Smooth muscle cell of the pulmonary artery (primary cell): ENCODE data around the gene PSMD11. TPM values are rescaled to one million over a fixed set of nuclear protein-coding genes. Genes with fewer than 3 reads are reported as not detected.

Source experiments
- total RNA-seq: library from RNA; depleted of rRNA; stranded (reverse); fragments of >200 nt; gene quantifications from 2 replicates; pipeline ENCODE4 v1.2.3, GENCODE V29; 2014

PSMD11 gene
- 86.8 and 95.4 TPM in 2 replicates for total RNA-seq

DNA sequence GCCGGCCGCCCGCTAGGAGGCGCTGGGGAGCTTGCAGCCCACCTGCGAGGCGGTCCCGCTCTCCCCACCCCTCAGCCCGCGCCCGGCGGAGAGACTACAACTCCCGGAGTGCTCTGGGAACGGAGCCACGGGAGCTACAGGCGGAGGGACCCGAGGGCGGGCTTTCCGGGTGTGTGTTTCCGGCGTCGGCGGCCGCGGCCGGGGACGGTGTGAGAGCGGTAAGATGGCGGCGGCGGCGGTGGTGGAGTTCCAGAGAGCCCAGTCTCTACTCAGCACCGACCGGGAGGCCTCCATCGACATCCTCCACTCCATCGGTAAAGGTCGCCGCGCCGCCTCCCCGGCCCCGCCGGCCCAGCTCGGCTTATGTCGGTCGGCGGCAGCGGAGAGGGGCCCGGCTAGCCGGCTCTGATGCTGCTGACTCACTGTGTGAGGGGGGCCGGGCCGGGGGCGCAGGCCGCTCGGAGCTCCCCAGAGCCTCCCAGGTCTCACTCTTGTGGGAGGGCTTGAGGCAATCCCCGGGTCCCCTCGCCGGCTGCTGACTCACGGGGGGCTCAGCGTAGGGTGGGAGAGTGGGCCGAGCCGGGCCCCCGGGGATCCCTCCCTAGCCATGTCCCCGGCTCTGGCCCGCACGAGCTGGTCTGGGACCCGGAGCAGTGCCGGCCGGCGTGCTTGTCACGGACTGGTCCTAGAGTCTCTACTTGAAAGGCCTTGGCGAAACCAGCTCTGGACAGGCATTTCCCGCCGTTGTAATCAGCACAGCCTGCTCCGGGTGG lies at the start of gene PSMD11:
Gene PSMD11, plus strand, starts transcription at position 210 of the 773 bp plus-strand sequence. Its CDS starts 14 bp downstream, at position 224.

DNA sequence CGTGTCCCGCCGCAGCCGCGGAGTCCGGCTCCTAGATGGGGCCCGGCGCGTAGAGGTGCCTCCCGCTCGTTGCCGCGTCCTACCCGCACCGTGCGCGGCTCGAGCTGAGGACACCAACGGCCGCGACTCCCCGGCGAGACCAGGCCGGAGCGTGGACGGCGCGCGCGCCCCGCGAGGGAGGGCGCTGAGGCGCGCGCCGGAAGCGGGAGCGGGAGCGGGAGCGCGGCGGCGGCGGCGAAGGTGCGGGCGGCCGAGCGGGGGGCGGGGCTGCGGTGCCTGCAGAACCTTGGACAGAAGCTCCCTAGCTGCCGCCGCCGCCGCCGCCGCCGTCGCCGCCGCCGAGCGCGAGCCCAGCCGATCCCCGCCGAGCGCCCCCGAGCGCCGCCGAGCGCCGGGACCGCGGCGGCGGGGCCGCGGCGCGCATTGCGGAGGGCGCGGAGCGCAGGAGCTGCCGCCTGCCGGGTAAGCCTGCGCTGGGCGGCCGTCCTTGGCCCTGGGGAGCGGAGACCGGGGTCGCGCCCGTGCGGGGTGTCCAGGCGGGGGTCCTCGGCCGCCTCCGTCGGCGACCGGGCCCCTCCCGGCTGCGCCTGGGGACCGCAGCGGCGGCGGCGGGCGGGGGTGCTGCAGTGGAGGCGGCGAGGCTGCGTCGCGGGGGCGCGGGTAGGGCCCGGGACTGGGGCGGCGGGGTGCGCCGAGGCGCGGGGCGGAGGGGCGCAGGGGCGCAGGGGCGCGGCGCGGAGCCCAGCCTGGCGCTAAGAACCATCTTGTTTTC lies 42.6 kb downstream of the PSMD11 start, which contains the start of gene CDK5R1:
Gene CDK5R1, plus strand, starts transcription at position 293 of the 772 bp plus-strand sequence. CDS start 628 bp downstream, outside the sequence.

Other genes with a start within 250 kb of the PSMD11 start
- gene RHBDL3, start 178.7 kb upstream of the PSMD11 start, total RNA-seq = 0.26 TPM in 1 of 2 replicates, not detected in the other
- 16.5 and 26.1 TPM in 2 replicates for gene C17orf75, start 102.3 kb upstream of the PSMD11 start, total RNA-seq
- 83.3 and 90.4 TPM in 2 replicates for gene ZNF207, start 94.4 kb upstream of the PSMD11 start, total RNA-seq
- 0.78 and 1.2 TPM in 2 replicates for gene CDK5R1, start 42.5 kb downstream of the PSMD11 start, total RNA-seq